WTC11 (cell line): Measurements from ENCODE around the gene RAMACL.

Experiments used
- SP1 ChIP-seq: sonication (generic); formaldehyde crosslinking; conservative IDR thresholded peaks from 2 replicates; pipeline ENCODE4 v1.8.1; 2022; ENCODE audit warnings: missing genetic modification reagents
- TEAD1 ChIP-seq: sonication (generic); formaldehyde crosslinking; IDR thresholded peaks from 2 replicates; pipeline ENCODE4 v1.8.0; 2022; ENCODE audit warnings: mild to moderate bottlenecking, missing genetic modification reagents
- TP53 ChIP-seq: sonication (generic); formaldehyde crosslinking; IDR thresholded peaks from 2 replicates; pipeline ENCODE4 v1.8.1; 2023; ENCODE audit warnings: mild to moderate bottlenecking, missing genetic modification reagents
- TF ChIP-seq, protein P1 (sequence below): fragments of 200-600 bp; IDR thresholded peaks from 2 replicates; pipeline ENCODE4 v1.8.0; 2022; ENCODE audit warnings: antibody characterized with exemption
- TF ChIP-seq, protein P2 (sequence below): sonication (generic); formaldehyde crosslinking; IDR thresholded peaks from 2 replicates; pipeline ENCODE4 v1.8.1; 2022; ENCODE audit warnings: mild to moderate bottlenecking, missing genetic modification reagents, moderate library complexity, borderline replicate concordance
- TF ChIP-seq, protein P3 (sequence below): sonication (generic); formaldehyde crosslinking; IDR thresholded peaks from 2 replicates; pipeline ENCODE4 v1.8.0; 2022; ENCODE audit warnings: missing genetic modification reagents
- TF ChIP-seq, protein P4 (sequence below): sonication (generic); formaldehyde crosslinking; IDR thresholded peaks from 2 replicates; pipeline ENCODE4 v1.8.1; 2022; ENCODE audit warnings: mild to moderate bottlenecking, moderate library complexity, missing genetic modification reagents
- TF ChIP-seq, protein P5 (sequence below): sonication (generic); formaldehyde crosslinking; IDR thresholded peaks from 2 replicates; pipeline ENCODE4 v1.8.1; 2023; ENCODE audit warnings: mild to moderate bottlenecking, missing genetic modification reagents, moderate library complexity

DNA sequence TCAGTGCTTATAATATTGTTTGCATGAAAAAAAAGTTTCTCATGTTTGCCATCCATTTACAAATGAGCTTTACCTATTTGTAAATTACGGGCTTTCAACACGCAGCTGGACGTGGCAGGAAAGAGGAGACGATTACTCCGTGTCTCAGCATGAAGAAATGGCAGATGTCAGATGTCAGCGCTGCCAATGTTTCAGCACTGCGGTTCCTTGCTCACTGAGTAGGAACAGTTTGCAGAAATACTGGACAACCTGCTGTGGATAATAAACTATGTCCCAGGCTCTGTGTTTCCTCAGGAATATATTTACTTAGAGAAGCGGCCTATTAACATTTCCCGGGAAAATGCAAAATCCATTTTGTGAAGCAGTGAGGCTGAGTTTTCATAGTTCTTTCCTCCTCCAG lies 22.7 kb downstream of the RAMACL start:
- no peak for TF ChIP-seq TEAD1 (CRISPR knock-in tag)
- TF ChIP-seq, protein P1, sequence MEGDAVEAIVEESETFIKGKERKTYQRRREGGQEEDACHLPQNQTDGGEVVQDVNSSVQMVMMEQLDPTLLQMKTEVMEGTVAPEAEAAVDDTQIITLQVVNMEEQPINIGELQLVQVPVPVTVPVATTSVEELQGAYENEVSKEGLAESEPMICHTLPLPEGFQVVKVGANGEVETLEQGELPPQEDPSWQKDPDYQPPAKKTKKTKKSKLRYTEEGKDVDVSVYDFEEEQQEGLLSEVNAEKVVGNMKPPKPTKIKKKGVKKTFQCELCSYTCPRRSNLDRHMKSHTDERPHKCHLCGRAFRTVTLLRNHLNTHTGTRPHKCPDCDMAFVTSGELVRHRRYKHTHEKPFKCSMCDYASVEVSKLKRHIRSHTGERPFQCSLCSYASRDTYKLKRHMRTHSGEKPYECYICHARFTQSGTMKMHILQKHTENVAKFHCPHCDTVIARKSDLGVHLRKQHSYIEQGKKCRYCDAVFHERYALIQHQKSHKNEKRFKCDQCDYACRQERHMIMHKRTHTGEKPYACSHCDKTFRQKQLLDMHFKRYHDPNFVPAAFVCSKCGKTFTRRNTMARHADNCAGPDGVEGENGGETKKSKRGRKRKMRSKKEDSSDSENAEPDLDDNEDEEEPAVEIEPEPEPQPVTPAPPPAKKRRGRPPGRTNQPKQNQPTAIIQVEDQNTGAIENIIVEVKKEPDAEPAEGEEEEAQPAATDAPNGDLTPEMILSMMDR = no peak
- no peak for TF ChIP-seq SP1 (CRISPR knock-in tag)
- no peak for TF ChIP-seq TP53 (CRISPR knock-in tag)
- TF ChIP-seq, protein P2, sequence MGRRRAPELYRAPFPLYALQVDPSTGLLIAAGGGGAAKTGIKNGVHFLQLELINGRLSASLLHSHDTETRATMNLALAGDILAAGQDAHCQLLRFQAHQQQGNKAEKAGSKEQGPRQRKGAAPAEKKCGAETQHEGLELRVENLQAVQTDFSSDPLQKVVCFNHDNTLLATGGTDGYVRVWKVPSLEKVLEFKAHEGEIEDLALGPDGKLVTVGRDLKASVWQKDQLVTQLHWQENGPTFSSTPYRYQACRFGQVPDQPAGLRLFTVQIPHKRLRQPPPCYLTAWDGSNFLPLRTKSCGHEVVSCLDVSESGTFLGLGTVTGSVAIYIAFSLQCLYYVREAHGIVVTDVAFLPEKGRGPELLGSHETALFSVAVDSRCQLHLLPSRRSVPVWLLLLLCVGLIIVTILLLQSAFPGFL (CRISPR knock-in tag) = no peak
- TF ChIP-seq, protein P3, sequence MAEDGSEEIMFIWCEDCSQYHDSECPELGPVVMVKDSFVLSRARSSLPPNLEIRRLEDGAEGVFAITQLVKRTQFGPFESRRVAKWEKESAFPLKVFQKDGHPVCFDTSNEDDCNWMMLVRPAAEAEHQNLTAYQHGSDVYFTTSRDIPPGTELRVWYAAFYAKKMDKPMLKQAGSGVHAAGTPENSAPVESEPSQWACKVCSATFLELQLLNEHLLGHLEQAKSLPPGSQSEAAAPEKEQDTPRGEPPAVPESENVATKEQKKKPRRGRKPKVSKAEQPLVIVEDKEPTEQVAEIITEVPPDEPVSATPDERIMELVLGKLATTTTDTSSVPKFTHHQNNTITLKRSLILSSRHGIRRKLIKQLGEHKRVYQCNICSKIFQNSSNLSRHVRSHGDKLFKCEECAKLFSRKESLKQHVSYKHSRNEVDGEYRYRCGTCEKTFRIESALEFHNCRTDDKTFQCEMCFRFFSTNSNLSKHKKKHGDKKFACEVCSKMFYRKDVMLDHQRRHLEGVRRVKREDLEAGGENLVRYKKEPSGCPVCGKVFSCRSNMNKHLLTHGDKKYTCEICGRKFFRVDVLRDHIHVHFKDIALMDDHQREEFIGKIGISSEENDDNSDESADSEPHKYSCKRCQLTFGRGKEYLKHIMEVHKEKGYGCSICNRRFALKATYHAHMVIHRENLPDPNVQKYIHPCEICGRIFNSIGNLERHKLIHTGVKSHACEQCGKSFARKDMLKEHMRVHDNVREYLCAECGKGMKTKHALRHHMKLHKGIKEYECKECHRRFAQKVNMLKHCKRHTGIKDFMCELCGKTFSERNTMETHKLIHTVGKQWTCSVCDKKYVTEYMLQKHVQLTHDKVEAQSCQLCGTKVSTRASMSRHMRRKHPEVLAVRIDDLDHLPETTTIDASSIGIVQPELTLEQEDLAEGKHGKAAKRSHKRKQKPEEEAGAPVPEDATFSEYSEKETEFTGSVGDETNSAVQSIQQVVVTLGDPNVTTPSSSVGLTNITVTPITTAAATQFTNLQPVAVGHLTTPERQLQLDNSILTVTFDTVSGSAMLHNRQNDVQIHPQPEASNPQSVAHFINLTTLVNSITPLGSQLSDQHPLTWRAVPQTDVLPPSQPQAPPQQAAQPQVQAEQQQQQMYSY (CRISPR knock-in tag) = no peak
- TF ChIP-seq, protein P4, sequence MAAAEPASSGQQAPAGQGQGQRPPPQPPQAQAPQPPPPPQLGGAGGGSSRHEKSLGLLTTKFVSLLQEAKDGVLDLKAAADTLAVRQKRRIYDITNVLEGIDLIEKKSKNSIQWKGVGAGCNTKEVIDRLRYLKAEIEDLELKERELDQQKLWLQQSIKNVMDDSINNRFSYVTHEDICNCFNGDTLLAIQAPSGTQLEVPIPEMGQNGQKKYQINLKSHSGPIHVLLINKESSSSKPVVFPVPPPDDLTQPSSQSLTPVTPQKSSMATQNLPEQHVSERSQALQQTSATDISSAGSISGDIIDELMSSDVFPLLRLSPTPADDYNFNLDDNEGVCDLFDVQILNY (CRISPR knock-in tag) = no peak
- TF ChIP-seq, protein P5, sequence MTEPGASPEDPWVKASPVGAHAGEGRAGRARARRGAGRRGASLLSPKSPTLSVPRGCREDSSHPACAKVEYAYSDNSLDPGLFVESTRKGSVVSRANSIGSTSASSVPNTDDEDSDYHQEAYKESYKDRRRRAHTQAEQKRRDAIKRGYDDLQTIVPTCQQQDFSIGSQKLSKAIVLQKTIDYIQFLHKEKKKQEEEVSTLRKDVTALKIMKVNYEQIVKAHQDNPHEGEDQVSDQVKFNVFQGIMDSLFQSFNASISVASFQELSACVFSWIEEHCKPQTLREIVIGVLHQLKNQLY (CRISPR knock-in tag) = no peak
